Activated CD4-positive, alpha-beta T cell treated with anti-CD3 and anti-CD28 coated beads, Interleukin-2, amount 50 U/mL, for 16 hours (primary cell): ENCODE data around the gene CENPF.
"Not testable (repeated sequence)": the region's sequence is repeated elsewhere in the genome, so short reads cannot be mapped to it uniquely, and the experiment has no call there.

Experiments
- DNase-seq: peaks from one replicate; pipeline ENCODE4 v3.0.0-alpha.2; 2020

Gene CENPF

GRCh38 chr1:214583824-214584554, 19.0 kb upstream of the CENPF start:
- no peak for DNase-seq

DNA sequence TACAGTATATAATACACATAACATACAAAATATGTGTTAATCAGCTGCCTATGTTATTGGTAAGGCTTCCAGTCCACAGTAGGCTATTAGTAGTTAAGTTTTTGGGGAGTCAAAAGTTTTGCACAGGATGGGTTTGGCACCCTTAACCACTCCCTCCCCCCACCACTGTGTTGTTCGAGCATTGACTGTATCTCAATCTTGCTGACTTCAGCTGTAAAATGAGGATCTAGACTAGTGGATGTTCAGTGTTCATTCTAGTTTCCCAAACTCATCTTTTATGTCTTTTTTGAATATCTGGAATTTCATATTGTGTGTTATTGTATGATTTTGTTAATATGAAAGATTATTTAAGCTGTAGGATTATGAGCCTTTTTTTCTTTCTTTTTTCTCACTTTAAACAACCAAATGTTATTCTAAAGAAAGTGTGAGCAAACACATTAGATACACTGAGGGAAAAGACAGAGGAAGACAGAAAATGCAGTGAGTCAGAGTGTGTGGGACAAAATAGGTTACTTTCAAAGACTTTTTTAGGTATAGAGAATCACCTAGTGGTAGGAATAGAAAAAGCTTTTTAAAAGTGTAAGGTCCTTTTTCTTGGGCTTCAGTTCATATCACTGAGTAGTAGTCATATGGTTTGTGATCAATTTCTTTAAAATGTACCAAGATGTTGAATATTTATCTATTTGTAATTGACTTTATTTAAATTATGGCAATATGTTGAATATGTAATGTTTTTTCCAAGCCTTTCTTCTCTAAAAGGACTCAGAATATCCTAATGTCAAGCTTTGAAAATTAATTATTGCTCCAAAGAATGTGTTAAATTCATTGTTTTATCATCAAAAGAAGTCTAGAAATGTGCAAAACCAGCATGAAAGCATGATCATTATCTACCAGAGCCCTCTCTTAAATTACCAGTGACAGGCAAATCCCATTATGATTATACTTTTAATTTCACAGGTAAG, 17.9 kb upstream of the CENPF start:
- peak; percentile 34 for DNase-seq

- no peak for DNase-seq
These were observed 16.4 kb upstream of the CENPF start for GRCh38 chr1:214586621-214587020.

GRCh38 chr1:214587165-214587564, 15.8 kb upstream of the CENPF start:
- no peak for DNase-seq

DNA sequence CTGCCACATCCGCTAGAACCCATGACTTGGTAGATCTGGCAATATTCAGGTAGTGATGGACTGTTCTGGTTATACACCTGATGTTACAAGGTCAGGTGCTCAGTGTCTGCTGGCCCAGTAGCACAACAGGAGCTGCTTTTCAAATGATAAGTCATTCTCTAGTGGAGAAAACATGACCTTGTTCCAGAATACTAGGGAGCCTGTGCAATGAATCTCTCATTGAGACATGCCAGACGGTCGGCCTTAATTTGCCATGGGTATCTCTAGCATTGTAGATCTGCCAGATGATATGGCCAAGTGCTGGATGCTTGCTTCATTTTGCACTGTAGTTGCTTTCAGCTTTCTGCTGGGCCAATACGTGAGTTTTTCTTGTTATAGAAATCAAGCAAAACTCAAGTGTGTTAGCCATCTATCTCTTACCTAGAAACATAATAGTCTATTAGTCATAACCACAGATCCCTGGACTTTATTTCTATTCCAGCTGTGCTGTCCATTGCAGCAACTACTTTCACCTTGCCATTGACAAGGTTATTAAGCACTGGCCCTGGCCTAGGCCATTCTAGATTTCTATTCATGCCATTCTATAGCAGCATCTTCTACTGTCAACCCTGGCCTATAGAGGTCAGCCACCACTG, 13.9 kb upstream of the CENPF start:
- DNase-seq: no peak

GRCh38 chr1:214590696-214591095, 12.3 kb upstream of the CENPF start:
- DNase-seq: no peak

DNA sequence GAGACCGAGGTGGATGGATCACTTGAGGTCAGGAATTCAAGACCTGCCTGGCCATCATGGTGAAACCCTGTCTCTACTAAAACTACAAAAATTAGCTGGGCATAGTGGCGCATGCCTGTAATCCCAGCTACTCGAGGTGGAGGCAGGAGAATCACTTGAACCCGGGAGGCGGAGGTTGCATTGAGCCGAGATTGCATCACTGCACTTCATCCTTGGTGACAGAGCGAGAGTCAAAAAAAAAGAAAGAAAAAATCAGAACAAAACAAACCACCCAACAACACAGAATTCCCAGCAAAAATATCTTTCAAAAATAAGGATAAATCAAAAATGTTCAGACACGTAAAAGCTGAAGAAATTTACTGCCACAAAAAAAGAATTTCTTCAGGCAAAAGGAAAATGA, 11.1 kb upstream of the CENPF start:
- DNase-seq: not testable (repeated sequence)

- DNase-seq: no peak
These were observed 9.8 kb upstream of the CENPF start for GRCh38 chr1:214593158-214593557.

- peak; percentile 8 for DNase-seq
These were observed 841 bp downstream of the CENPF start for GRCh38 chr1:214603819-214604252.

DNA sequence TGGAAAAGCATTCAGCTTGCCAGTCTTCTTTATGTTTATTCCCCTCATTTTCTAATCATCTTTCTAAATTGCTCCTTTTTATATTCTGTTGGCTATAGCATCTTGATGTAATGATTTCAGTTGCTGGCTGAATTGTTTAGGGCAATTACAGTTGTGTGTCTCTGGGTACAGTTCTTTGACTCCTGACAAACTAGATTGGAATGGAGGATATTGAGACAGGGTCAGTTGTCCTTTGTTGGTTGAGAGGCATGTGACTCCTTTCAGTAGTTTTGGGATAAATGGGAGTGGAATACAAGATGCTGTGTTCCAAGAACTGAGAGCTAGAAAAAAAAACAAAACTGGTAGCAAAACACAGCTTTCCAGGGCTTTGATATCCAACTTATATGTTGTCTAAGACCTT, 1.5 kb downstream of the CENPF start:
- no peak for DNase-seq

- DNase-seq: not testable (repeated sequence)
These were observed 2.5 kb downstream of the CENPF start for GRCh38 chr1:214605484-214605883.

DNA sequence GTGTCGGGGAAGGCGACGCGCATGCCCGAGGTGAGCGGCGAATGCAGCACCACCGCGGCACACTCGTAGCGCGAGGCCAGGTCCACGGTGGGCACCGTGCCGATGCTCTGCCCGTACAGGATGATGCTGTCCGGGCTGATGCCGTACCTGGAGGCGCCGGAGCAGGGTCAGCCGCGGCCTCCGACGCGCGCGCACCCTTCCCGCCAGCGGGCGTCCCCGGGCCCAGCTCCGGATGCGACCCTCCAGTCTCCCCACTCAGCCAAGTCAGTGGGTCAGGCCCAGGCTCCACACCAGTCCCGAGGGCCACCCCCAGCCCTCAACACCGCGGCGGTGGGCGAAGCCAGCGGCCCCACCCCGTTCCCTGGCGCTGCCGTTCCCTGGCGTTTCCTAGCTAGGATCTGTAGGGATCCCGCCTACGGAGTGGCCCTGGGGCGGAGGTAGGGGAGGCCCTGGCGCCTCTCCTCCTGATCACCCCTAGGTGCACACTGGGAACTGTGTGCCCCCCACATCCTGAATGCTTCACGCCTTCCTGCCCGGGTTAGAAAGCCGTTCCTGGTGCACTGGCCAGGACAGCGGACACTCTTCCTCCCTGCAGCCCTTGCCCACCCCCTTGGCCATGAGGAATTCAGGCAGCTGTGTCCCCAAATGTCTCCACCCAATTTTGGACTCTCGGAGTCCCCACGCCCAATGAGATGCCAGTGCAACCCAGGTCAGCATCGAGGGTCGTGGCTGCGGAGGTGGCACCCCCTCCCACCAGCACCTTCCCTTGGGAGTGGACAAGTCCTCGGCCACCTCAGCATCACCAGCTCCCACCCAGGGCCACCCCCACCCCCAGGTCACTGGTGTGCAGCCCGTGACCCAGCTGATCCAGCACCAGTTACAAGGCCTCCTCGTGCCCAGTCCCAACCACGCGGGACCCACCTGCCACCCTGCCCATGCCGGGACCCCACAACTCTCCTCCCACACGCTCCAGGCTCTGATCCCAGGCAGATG, 3.2 kb downstream of the CENPF start:
- DNase-seq: not testable (repeated sequence)

GRCh38 chr1:214607492-214608215, 4.7 kb downstream of the CENPF start:
- not testable (repeated sequence) for DNase-seq

DNA sequence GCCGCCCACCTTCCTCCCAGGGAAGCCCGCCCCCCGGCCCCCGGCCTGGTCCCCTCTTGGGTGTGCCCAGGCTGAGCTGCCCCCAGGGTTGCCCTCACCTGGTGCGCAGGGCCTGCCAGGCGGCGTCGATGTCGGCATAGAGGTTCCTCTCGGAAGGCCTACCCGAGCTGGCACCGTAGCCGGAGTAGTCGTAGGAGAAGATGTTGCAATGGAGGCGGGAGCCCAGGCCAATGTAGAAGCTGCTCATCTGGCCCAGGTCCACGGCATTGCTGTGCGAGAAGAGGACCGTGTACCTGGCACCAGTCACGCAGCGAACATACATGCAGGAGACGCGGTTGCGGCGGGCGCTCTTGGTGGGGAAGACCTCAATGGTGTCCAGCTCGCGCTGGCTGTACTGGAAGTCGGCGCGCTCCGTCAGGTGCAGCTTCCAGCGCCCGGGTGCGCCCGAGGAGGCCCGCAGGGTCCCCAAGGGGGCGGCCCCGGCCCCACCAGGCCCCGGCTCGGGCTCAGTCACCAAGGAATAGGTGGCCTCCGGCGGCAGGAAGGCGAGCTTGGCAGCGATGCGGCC, 5.3 kb downstream of the CENPF start:
- DNase-seq: not testable (repeated sequence)

GRCh38 chr1:214608817-214609216, 5.8 kb downstream of the CENPF start:
- DNase-seq: not testable (repeated sequence)

DNA sequence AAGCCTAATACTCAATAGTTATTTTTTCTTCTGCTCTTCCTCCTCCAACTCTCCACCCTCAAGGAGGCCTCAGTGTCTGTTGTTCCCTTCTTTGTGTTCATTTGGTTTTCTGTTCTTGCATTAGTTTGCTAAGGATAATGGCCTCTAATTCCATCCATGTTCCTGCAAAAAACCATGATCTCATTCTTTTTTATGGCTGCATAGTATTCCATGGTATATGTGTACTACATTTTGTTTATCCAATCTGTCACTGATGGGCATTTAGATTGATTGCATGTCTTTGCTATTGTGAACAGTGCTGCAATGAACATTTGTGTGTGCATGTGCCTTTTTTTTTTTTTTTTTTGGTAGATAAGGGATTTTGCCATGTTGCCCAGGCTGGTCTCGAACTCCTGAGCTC, 6.7 kb downstream of the CENPF start:
- no peak for DNase-seq

GRCh38 chr1:214610136-214610535, 7.1 kb downstream of the CENPF start:
- DNase-seq: not testable (repeated sequence)

- no peak for DNase-seq
These were observed 12.1 kb downstream of the CENPF start for GRCh38 chr1:214615109-214615508.

DNA sequence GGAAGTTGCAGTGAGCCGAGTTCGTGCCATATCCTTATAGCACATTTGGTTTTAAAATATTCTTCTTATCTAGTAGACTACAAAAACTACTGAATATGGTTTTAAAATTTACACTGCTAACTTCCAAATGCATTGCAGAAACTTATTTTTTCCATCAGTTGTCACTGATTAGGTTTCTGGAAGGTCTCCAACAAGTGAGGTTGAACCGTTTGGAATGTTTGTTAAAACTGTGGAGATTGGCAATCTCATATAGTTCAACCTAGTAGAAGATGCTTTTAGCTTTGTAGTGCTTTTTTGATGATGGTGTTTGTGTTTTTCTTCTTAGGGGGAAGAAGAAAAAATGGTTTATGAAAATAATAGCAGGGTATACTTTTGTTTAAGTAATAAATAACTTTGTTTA, 12.9 kb downstream of the CENPF start:
- DNase-seq: no peak

DNA sequence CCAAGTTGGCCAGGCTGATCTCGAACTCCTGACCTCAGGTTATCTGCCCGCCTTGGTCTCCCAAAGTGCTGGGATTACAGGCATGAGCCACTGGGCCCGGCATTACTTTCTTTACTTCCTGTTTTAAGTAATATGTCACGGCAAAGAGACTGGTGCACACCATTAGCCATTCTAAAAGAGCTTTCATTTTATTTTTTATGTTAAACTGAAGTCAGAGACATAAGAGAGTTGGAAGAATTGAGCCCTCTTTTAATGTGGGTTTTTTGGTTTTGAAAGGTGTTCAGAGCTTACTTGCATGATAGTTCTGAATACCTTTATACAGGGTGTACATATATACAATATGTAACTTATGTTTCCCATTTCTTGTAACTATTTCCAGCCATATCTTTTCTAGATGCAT, 14.3 kb downstream of the CENPF start:
- no peak for DNase-seq

- no peak for DNase-seq
These were observed 14.8 kb downstream of the CENPF start for GRCh38 chr1:214617843-214618242.
